ENCODE data around the gene CRTAP.
"Not testable (repeated sequence)": the region's sequence is repeated elsewhere in the genome, so short reads cannot be mapped to it uniquely, and the experiment has no call there.

CRTAP gene

DNA sequence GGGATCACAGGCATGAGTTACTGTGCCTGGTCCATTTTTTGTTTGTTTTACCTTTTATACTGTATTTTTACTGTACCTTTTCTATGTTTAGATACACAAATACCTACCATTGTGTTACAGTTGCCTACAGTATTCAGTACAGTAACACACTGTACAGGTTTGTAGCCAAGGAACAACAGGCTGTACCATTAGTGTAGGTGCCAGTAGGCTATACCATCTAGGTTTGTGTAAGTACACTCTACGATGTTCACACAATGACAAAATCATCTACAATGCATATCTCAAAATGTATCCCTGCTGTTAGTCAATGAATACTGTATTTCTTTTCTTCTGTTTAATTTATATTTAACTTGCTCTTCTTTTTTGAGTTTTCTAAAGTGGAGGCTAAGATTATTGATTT is 67.8 kb downstream of the CRTAP start:
- DNase-seq, result not testable (repeated sequence)

DNA sequence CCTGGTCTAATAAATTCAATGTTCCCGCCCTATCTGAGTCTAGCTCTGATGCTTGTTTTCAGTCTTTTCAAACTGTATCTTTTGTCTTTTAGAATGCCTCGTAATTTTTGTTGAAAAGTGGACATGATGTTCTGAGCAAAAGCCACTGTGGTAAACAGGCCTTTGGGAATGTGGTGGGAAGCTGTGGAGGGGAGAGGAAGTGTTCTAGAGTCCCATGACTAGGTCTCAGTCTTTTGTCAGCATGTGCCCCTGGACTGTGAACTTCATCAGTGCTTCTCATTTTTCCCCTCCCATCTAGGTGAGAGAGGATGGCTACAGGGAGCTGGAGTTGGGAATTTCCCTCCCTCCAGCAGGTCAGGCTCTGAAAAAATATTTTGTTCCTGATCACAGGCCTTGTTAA is 71.0 kb downstream of the CRTAP start:
- no peak for DNase-seq

DNA sequence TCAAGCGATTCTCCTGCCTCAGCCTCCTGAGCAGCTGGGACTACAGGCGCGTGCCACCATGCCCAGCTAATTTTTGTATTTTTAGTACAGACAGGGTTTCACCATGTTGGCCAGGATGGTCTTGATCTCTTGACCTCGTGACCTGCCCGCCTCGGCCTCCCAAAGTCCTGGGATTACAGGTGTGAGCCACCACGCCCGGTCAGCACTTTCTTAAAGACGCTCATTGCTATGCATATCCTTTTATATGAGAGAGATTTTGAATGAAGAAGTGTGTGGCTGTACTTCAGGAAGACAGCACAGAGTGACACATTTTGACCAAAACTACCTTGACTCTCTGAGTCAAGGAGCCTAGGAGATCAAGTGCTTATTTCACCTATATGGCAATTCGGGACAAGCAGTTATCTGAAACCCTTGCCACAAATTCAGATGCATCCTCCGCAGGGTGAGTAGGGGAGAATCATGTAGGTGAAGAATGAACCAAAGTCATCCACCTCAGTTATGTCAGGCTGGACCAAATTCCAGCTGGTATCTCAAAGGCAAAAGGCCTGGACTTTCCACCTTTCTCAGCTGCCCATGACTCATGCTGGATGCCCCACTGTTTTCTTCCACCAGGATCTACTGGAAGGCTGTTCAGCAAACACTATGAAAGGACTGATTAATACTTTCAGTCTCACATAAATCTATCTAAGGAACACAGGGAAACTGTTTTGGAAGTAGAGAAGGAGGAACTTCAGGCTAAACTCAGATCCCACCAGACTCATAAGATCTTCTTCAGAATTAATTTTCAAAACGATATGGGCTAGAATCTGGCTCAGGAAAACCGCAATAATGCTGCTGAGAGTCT is 72.9 kb downstream of the CRTAP start:
- DNase-seq, result peak; percentile 25

DNA sequence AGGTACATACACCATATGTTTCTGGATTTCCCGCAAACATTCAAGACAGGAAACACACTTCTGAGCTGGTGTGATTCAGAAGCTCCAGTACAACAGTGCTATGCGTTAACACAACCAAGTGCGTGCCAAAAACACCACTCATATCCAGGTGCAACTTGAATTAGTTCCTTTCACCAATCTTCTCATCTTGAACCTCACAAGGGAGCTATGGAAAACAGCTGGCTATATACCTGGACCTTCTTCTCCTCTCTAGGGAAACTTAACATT is 73.5 kb downstream of the CRTAP start:
- peak; percentile 44 for DNase-seq

DNA sequence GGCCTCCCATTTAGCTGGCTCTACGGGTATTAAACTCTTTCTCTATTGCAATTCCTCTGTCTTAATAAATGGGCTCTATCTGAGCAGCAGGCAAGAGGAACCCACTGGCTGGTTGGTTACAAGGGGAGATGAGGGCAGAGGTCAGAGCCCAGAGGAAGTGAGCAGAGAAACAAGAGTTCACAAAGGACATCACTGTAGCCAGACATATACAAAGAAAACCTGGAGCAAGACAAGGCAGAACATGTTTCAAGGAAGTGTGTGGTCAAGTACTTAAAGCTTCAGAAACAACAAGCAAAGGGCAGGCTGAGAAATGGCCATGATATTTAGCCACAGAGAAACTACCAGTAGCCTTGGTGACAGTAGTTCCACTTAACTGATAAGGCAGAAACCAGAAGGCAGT is 80.5 kb downstream of the CRTAP start:
- DNase-seq, result no peak

DNA sequence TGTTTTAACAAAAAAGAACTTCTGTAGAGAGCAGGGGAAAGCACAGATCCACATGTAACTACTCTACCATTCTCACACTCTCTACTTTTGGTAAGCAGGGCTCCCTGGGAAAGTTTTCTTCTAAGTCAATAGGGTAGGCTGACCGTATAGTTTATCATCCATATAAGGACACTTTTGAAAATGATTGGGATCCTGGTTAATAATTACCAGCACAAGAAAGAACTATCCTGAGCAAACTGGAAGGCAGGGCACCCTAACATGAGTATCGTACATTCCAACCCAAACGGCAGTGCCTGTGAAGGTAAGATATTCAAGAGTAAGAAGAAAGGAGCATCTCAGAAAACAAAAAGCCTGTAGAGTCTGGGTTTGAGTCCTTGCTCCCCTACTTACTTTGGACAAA is 82.7 kb downstream of the CRTAP start:
- DNase-seq, result no peak

Measured in fibroblast of upper back skin (primary cell).